Hepatic stellate cell (primary cell): ENCODE results near the gene SNTB2.

Experiments used
- DNase-seq: peaks from one replicate; pipeline ENCODE4 v3.0.0; 2011; ENCODE audit warnings: low spot score

SNTB2 gene

DNA sequence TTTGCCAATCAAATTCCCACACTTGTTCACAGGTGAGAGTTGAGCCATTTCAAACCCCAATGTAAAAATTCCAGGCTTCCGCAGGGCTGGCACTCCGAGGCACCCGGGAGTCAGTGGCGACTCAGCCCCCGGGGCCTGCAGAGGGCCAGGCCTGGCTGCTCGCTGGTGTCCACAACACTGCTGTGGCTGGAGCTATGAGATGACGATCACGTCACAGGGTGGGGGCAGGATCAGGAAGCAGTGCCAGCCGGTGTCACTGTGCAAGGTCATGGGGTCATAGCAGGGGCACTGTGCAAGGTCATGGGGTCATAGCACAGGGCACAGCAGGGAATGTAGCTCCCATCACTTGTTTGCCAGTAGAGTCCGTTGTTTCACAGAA, 131.9 kb downstream of the SNTB2 start:
- no peak for DNase-seq

- DNase-seq: no peak
Measured at GRCh38 chr16:69319381-69319780, 132.4 kb downstream of the SNTB2 start.

GRCh38 chr16:69319826-69320739, 133.1 kb downstream of the SNTB2 start:
- no peak for DNase-seq

- no peak for DNase-seq
Measured at GRCh38 chr16:69320740-69321073, 133.7 kb downstream of the SNTB2 start.

GRCh38 chr16:69321080-69321479, 134.1 kb downstream of the SNTB2 start:
- DNase-seq: no peak

GRCh38 chr16:69322343-69322742, 135.4 kb downstream of the SNTB2 start:
- no peak for DNase-seq

GRCh38 chr16:69323415-69323814, 136.5 kb downstream of the SNTB2 start:
- no peak for DNase-seq

GRCh38 chr16:69324013-69324531, 137.1 kb downstream of the SNTB2 start:
- no peak for DNase-seq

GRCh38 chr16:69324585-69325253, 137.8 kb downstream of the SNTB2 start:
- DNase-seq: no peak

- no peak for DNase-seq
Measured at GRCh38 chr16:69325784-69326171, 138.8 kb downstream of the SNTB2 start.

GRCh38 chr16:69326172-69326873, 139.4 kb downstream of the SNTB2 start:
- DNase-seq: no peak

DNA sequence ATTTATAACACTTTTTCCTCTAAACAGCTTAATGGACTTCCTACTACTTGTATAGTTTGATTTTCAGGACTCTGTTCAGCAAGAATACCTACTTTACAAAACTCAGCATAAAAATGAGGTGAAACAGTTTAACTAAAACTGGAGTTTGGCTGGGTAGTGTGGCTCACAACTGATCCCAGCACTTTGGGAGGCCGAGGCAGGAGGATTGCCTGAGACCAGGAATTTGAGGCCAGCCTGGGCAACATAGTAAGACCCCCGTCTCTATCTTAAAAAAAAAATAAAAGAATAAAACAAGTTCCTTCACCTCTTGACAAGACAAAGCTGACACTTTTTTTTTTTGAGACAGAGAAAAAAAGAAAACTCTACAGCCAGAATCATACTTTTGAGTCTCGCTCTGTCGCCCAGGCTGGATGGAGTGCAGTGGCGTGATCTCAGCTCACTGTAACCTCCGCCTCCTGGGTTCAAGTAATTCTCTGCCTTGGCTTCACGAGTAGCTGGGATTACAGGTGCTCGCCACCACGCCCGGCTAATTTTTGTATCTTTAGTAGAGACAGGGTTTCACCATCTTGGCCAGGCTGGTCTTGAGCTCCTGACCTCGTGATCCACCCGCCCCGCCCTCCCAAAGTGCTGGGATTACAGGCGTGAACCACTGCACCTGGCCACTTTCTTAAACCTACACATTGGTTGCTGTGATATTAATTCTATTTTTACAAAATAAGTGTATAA, 140.8 kb downstream of the SNTB2 start:
- no peak for DNase-seq

DNA sequence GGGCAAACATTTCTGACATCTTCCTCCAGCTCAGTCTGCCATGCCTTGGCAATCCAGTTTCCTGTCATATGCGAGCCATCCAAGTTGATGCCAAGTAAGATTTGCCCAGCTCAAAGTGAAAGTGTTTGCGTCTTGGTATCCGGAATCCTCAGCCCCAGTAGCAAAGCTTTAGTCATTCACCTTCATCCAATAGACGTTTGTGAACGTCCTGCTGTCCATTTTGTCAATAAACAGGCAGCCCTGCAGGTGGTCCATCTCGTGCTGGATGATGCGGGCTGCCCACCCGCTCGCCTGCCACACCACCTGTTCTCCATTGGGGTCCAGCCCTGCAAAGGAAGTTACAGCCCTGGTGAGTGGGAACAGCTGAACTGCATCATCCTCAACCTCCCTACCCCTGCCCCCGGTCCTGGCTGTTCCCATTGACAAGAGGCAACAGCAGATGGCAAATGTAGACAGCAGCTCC, 141.9 kb downstream of the SNTB2 start:
- DNase-seq: peak; percentile 26

- DNase-seq: peak; percentile 34
Measured at GRCh38 chr16:69329369-69330285, 142.7 kb downstream of the SNTB2 start.

- DNase-seq: peak; percentile 96
Measured at GRCh38 chr16:69330286-69331109, 143.5 kb downstream of the SNTB2 start, which contains the start of gene PDF. Gene PDF (minus strand): TSS chr16:69330588. CDS start chr16:69330570, 18 bp downstream.

DNA sequence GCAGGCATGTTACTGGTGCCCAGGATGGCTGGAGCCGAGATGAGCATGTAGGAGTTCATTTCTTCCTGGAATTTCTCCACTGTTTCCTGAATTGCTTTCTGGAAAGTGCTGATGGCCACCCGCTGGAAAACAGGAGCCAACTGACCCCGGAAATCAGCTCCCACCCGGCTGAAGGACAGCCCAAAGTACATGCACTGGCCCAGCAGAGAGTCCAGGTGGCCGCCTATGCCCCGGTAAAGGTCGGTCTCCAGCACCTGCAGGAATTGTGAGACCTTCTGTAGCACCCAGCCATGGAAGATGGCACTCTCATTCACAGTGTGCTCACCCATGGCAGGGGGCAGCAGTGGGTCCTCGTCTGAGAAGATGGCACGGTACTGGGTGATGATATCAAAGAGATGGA, 147.7 kb downstream of the SNTB2 start:
- no peak for DNase-seq

- DNase-seq: no peak
Measured at GRCh38 chr16:69338557-69339288, 151.8 kb downstream of the SNTB2 start.

- peak; percentile 95 for DNase-seq
Measured at GRCh38 chr16:69339289-69340094, 152.5 kb downstream of the SNTB2 start, which contains the start of the genes COG8 and NIP7. Gene COG8 (minus strand): TSS chr16:69339564. CDS start chr16:69339552, 12 bp downstream. Gene NIP7 (plus strand): TSS chr16:69339772. CDS start chr16:69339830, 58 bp downstream.
